ENCODE measurements around the gene NHSL1.

Gene NHSL1

GRCh38 chr6:138401960-138402837 is 97.1 kb downstream of the NHSL1 start:
- H3K9me3 ChIP-seq (ENCODE audit: control insufficient read depth in 5 of 5, low read length in 5 of 5): no peaks in the 10 kb centered on the region
- H3K36me3 ChIP-seq (ENCODE audit: control insufficient read depth in 5 of 5, insufficient read depth in 5 of 5, low read length in 5 of 5): peaks cover 7 to 15% (median 10%) of the 10 kb centered on the region in 5 donors
- H3K27me3 ChIP-seq (ENCODE audit: control insufficient read depth in 5 of 5, insufficient read depth in 4 of 5, low read length in 5 of 5): no peaks in the 10 kb centered on the region
- H3K9ac ChIP-seq (ENCODE audit: low read length in 5 of 5): no peak overlapping the region
- peaks cover 0 to 34% (median 27%) of the 10 kb centered on the region in 5 donors for H3K4me1 ChIP-seq (ENCODE audit: control insufficient read depth in 5 of 5, insufficient read depth in 5 of 5, low read length in 5 of 5)
- H3K4me3 ChIP-seq (ENCODE audit: low read depth in 1 of 5, low read length in 5 of 5): no peak overlapping the region
- no peak overlapping the region for H3K27ac ChIP-seq (ENCODE audit: low read depth, low read length)

- Histone ChIP-seq H3K9ac (ENCODE audit: low read length in 5 of 5) (no peak overlapping the region), H3K27ac (ENCODE audit: low read depth, low read length) (no peak overlapping the region), H3K27me3 (ENCODE audit: control insufficient read depth in 5 of 5, insufficient read depth in 4 of 5, low read length in 5 of 5) (no peaks in the 10 kb centered on the region), H3K9me3 (ENCODE audit: control insufficient read depth in 5 of 5, low read length in 5 of 5) (no peaks in the 10 kb centered on the region), H3K4me3 (ENCODE audit: low read depth in 1 of 5, low read length in 5 of 5) (no peak overlapping the region), H3K36me3 (ENCODE audit: control insufficient read depth in 5 of 5, insufficient read depth in 5 of 5, low read length in 5 of 5) (no peaks in the 10 kb centered on the region), H3K4me1 (ENCODE audit: control insufficient read depth in 5 of 5, insufficient read depth in 5 of 5, low read length in 5 of 5) (peaks cover 0 to 18% (median 12%) of the 10 kb centered on the region in 5 donors)
Measured at GRCh38 chr6:138400326-138400725, 99.0 kb downstream of the NHSL1 start.

- H3K4me1 ChIP-seq (ENCODE audit: control insufficient read depth in 5 of 5, insufficient read depth in 5 of 5, low read length in 5 of 5): no peaks in the 10 kb centered on the region
- no peak overlapping the region for H3K27ac ChIP-seq (ENCODE audit: low read depth, low read length)
- H3K27me3 ChIP-seq (ENCODE audit: control insufficient read depth in 5 of 5, insufficient read depth in 4 of 5, low read length in 5 of 5): no peaks in the 10 kb centered on the region
- no peaks in the 10 kb centered on the region for H3K9me3 ChIP-seq (ENCODE audit: control insufficient read depth in 5 of 5, low read length in 5 of 5)
- no peak overlapping the region for H3K9ac ChIP-seq (ENCODE audit: low read length in 5 of 5)
- no peaks in the 10 kb centered on the region for H3K36me3 ChIP-seq (ENCODE audit: control insufficient read depth in 5 of 5, insufficient read depth in 5 of 5, low read length in 5 of 5)
- H3K4me3 ChIP-seq (ENCODE audit: low read depth in 1 of 5, low read length in 5 of 5): no peak overlapping the region
Measured at GRCh38 chr6:138397128-138398122, 101.9 kb downstream of the NHSL1 start.

GRCh38 chr6:138396709-138397108 is 102.6 kb downstream of the NHSL1 start:
- H3K27ac ChIP-seq (ENCODE audit: low read depth, low read length): no peak overlapping the region
- no peaks in the 10 kb centered on the region for H3K36me3 ChIP-seq (ENCODE audit: control insufficient read depth in 5 of 5, insufficient read depth in 5 of 5, low read length in 5 of 5)
- no peaks in the 10 kb centered on the region for H3K4me1 ChIP-seq (ENCODE audit: control insufficient read depth in 5 of 5, insufficient read depth in 5 of 5, low read length in 5 of 5)
- H3K9ac ChIP-seq (ENCODE audit: low read length in 5 of 5): no peak overlapping the region
- no peaks in the 10 kb centered on the region for H3K9me3 ChIP-seq (ENCODE audit: control insufficient read depth in 5 of 5, low read length in 5 of 5)
- no peaks in the 10 kb centered on the region for H3K27me3 ChIP-seq (ENCODE audit: control insufficient read depth in 5 of 5, insufficient read depth in 4 of 5, low read length in 5 of 5)
- no peak overlapping the region for H3K4me3 ChIP-seq (ENCODE audit: low read depth in 1 of 5, low read length in 5 of 5)

GRCh38 chr6:138393871-138394783 is 105.2 kb downstream of the NHSL1 start:
- Histone ChIP-seq H3K9me3 (ENCODE audit: control insufficient read depth in 5 of 5, low read length in 5 of 5) (no peaks in the 10 kb centered on the region), H3K36me3 (ENCODE audit: control insufficient read depth in 5 of 5, insufficient read depth in 5 of 5, low read length in 5 of 5) (no peaks in the 10 kb centered on the region), H3K27ac (ENCODE audit: low read depth, low read length) (no peak overlapping the region), H3K9ac (ENCODE audit: low read length in 5 of 5) (no peak overlapping the region), H3K4me3 (ENCODE audit: low read depth in 1 of 5, low read length in 5 of 5) (no peak overlapping the region), H3K27me3 (ENCODE audit: control insufficient read depth in 5 of 5, insufficient read depth in 4 of 5, low read length in 5 of 5) (no peaks in the 10 kb centered on the region), H3K4me1 (ENCODE audit: control insufficient read depth in 5 of 5, insufficient read depth in 5 of 5, low read length in 5 of 5) (no peaks in the 10 kb centered on the region)

- H3K9ac ChIP-seq (ENCODE audit: low read length in 5 of 5): no peak overlapping the region
- no peaks in the 10 kb centered on the region for H3K36me3 ChIP-seq (ENCODE audit: control insufficient read depth in 5 of 5, insufficient read depth in 5 of 5, low read length in 5 of 5)
- no peaks in the 10 kb centered on the region for H3K4me1 ChIP-seq (ENCODE audit: control insufficient read depth in 5 of 5, insufficient read depth in 5 of 5, low read length in 5 of 5)
Measured at GRCh38 chr6:138389551-138389950, 109.7 kb downstream of the NHSL1 start.

GRCh38 chr6:138387577-138388368 is 111.5 kb downstream of the NHSL1 start:
- no peak overlapping the region for H3K9ac ChIP-seq (ENCODE audit: low read length in 5 of 5)
- H3K4me3 ChIP-seq (ENCODE audit: low read depth in 1 of 5, low read length in 5 of 5): no peak overlapping the region
- H3K4me1 ChIP-seq (ENCODE audit: control insufficient read depth in 5 of 5, insufficient read depth in 5 of 5, low read length in 5 of 5): no peaks in the 10 kb centered on the region
- H3K27me3 ChIP-seq (ENCODE audit: control insufficient read depth in 5 of 5, insufficient read depth in 4 of 5, low read length in 5 of 5): no peaks in the 10 kb centered on the region
- H3K36me3 ChIP-seq (ENCODE audit: control insufficient read depth in 5 of 5, insufficient read depth in 5 of 5, low read length in 5 of 5): no peaks in the 10 kb centered on the region
- no peak overlapping the region for H3K27ac ChIP-seq (ENCODE audit: low read depth, low read length)
- H3K9me3 ChIP-seq (ENCODE audit: control insufficient read depth in 5 of 5, low read length in 5 of 5): no peaks in the 10 kb centered on the region

More at GRCh38 chr6:138389551-138389950, 109.7 kb downstream of the NHSL1 start:
- no peak overlapping the region for H3K27ac ChIP-seq (ENCODE audit: low read depth, low read length)
- no peaks in the 10 kb centered on the region for H3K9me3 ChIP-seq (ENCODE audit: control insufficient read depth in 5 of 5, low read length in 5 of 5)
- no peaks in the 10 kb centered on the region for H3K27me3 ChIP-seq (ENCODE audit: control insufficient read depth in 5 of 5, insufficient read depth in 4 of 5, low read length in 5 of 5)
- no peak overlapping the region for H3K4me3 ChIP-seq (ENCODE audit: low read depth in 1 of 5, low read length in 5 of 5)

- Histone ChIP-seq H3K27ac (ENCODE audit: low read depth, low read length) (no peak overlapping the region), H3K9me3 (ENCODE audit: control insufficient read depth in 5 of 5, low read length in 5 of 5) (no peaks in the 10 kb centered on the region), H3K4me1 (ENCODE audit: control insufficient read depth in 5 of 5, insufficient read depth in 5 of 5, low read length in 5 of 5) (no peaks in the 10 kb centered on the region), H3K4me3 (ENCODE audit: low read depth in 1 of 5, low read length in 5 of 5) (no peak overlapping the region), H3K27me3 (ENCODE audit: control insufficient read depth in 5 of 5, insufficient read depth in 4 of 5, low read length in 5 of 5) (no peaks in the 10 kb centered on the region), H3K9ac (ENCODE audit: low read length in 5 of 5) (no peak overlapping the region), H3K36me3 (ENCODE audit: control insufficient read depth in 5 of 5, insufficient read depth in 5 of 5, low read length in 5 of 5) (no peaks in the 10 kb centered on the region)
Measured at GRCh38 chr6:138386897-138387296, 112.4 kb downstream of the NHSL1 start.

GRCh38 chr6:138383776-138384175 is 115.5 kb downstream of the NHSL1 start:
- Histone ChIP-seq H3K4me3 (ENCODE audit: low read depth in 1 of 5, low read length in 5 of 5) (no peak overlapping the region), H3K27ac (ENCODE audit: low read depth, low read length) (no peak overlapping the region), H3K9ac (ENCODE audit: low read length in 5 of 5) (no peak overlapping the region), H3K9me3 (ENCODE audit: control insufficient read depth in 5 of 5, low read length in 5 of 5) (no peaks in the 10 kb centered on the region), H3K4me1 (ENCODE audit: control insufficient read depth in 5 of 5, insufficient read depth in 5 of 5, low read length in 5 of 5) (no peaks in the 10 kb centered on the region), H3K27me3 (ENCODE audit: control insufficient read depth in 5 of 5, insufficient read depth in 4 of 5, low read length in 5 of 5) (no peaks in the 10 kb centered on the region), H3K36me3 (ENCODE audit: control insufficient read depth in 5 of 5, insufficient read depth in 5 of 5, low read length in 5 of 5) (no peaks in the 10 kb centered on the region)
